Left ventricle myocardium superior (tissue), 1 donor: Measurements from ENCODE around the gene FTSJ3. TPM values are rescaled to one million over a fixed set of nuclear protein-coding genes. Genes with fewer than 3 reads are reported as not detected.
"Not testable (repeated sequence)": the region's sequence is repeated elsewhere in the genome, so short reads cannot be mapped to it uniquely, and the experiment has no call there.

Experiments used
- ATAC-seq: fragments of 200-7000 bp; cut with Tn5 transposase; one replicate; pipeline ENCODE4 v1.9.1; 2020; ENCODE audit warnings: mild to moderate bottlenecking, moderate library complexity
- DNase-seq: peaks from one replicate; pipeline ENCODE4 v3.0.0-alpha.2; 2020
- intact Hi-C: fragments of 100-400 bp; cut with micrococcal nuclease; formaldehyde crosslinking; loops from one replicate; pipeline ENCODE4 v1.11.0; 2022
- total RNA-seq: library from RNA; stranded (reverse); fragmentation: NEBNext Ultra II Directional; extraction: Animal tissue kit (Norgen Biotek cat#: 25700); gene quantifications from one replicate; pipeline ENCODE4 v1.2.1, GENCODE V29; 2021
- donor health status: DM: no; HTN: yes; CAD: no; lungs with severe emphysema.

FTSJ3 gene
- total RNA-seq, 1 donor from 2014 or later: 35.9 TPM

- intact Hi-C loops: no loop called here
- no peak for DNase-seq
- no peak for ATAC-seq
These were observed 26.7 kb downstream of the FTSJ3 start for GRCh38 chr17:63800783-63801182.

GRCh38 chr17:63798572-63799106, 28.8 kb downstream of the FTSJ3 start:
- intact Hi-C loops: no loop called here
- ATAC-seq (no peak), DNase-seq (no peak)

GRCh38 chr17:63796375-63796774, 31.1 kb downstream of the FTSJ3 start:
- DNase-seq, intact Hi-C loops, ATAC-seq: not testable (repeated sequence)

- intact Hi-C loops: no loop called here
These were observed 35.3 kb downstream of the FTSJ3 start for GRCh38 chr17:63792055-63792729.

GRCh38 chr17:63790057-63790456, 37.4 kb downstream of the FTSJ3 start:
- intact Hi-C loops: no loop called here
- DNase-seq (no peak), ATAC-seq (no peak)

More at GRCh38 chr17:63792055-63792729, 35.3 kb downstream of the FTSJ3 start:
- no peak for ATAC-seq
- DNase-seq: no peak

DNA sequence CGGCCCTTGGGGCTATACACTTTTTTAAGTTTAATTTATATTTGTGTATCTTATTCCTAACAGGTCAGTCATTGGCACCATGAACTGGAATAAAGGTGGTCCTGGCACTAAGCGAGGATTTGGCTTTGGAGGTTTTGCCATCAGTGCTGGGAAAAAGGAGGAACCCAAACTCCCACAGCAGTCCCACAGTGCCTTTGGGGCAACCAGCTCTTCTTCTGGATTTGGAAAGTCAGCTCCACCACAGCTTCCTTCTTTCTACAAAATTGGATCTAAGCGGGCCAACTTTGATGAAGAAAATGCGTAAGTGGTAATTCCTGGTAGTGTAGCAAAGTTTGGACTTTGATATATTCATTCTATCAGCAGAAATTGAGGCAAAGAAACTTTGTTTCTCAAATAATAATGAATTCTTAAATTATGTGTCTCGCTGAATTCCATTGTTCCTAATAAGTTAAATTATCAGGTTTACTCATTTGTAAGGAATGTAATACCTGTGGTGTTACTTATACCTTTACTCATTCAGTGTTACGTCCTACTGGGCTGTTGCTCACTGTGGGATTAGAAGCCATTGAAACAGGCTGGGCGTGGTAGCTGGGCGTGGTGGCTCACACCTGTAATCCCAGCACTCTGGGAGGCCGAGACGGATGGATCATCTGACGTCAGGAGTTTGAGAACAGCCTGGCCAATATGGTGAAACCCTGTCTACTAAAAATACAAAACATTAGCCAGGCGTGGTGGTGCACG, 40.3 kb downstream of the FTSJ3 start:
- ATAC-seq (no peak), DNase-seq (no peak)
- intact Hi-C loops: no loop called here

- no peak for DNase-seq
- intact Hi-C loops: no loop called here
- no peak for ATAC-seq
These were observed 41.3 kb downstream of the FTSJ3 start for GRCh38 chr17:63786117-63786516.

GRCh38 chr17:63785556-63785955, 41.9 kb downstream of the FTSJ3 start:
- intact Hi-C loops: no loop called here
- DNase-seq (no peak), ATAC-seq (no peak)

DNA sequence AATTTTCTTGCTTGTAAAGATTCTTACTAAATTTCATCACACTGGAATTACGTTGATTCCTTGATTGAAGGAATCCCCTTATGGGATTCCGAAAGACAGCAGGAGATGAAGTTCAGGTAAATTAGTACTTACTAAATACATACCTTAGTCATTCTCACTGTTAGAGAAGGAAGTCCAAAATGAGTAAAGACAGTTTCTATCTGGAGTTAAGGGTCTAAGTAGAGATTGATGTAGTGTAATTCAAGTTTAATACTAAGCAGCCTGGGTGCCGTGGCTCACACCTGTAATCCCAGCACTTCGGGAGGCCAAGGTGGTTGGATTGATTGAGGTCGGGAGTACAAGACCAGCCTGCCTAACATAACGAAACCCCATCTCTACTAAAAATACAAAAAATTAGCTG, 43.9 kb downstream of the FTSJ3 start:
- ATAC-seq (no peak), DNase-seq (no peak)
- intact Hi-C loops: no loop called here

DNA sequence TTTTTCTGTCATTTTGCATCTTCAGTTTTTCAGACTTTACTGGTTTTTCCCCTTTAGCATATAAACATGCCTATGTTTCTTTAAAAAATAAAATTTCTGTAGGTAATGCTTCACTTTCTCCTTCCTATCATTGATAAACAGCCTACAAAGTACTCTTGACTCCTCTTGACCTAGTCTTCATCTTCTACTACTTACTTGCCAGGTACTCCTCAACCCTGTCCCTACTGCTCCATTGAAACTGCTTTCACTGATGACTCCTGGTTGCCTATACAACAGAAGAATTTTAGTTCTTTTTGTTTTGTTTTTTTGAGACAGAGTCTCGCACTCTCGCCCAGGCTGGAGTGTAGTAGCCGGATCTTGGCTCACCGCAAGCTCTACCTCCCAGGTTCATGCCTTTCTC, 46.5 kb downstream of the FTSJ3 start:
- ATAC-seq: no peak
- no peak for DNase-seq
- intact Hi-C loops: no loop called here

DNA sequence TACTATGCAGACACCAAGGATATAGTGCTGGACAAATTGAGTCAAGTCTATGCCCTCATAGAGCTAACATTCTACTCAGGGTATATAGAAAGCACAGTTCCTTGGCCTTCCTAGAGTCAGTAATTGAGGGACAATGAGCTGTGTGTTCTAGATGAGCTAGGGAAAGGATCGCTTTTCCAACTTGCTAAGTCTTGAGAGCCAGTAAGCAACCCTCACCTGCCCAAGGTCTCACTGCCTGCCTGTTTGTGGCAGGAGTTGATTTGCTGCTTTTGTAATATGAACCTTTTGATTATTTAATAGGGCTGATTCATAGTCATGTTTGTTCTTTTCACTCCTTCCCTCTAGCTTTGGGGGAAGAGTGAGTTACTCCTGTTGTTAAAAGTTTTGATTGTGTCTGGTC, 47.0 kb downstream of the FTSJ3 start:
- intact Hi-C loops: no loop called here
- DNase-seq (no peak), ATAC-seq (no peak)

- intact Hi-C loops: no loop called here
- ATAC-seq: no peak
These were observed 52.0 kb downstream of the FTSJ3 start for GRCh38 chr17:63775420-63775819.

DNA sequence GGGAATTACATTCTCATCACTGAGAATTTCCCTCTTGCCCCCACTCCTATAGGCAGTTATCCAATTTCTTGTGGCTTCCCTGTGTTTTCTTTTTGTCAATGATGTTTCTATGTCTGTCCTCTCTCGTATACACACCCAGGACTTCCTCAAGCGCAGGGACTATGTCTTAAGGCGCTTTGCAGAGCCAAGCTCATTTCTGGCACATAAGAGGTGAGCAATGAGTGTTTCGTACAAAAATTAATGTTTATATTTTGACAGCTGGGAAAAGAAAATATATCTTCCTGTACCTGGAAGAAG, 52.5 kb downstream of the FTSJ3 start:
- intact Hi-C loops: no loop called here
- no peak for ATAC-seq
- DNase-seq: no peak

More at GRCh38 chr17:63775420-63775819, 52.0 kb downstream of the FTSJ3 start:
- no peak for DNase-seq

GRCh38 chr17:63774141-63774968, 53.1 kb downstream of the FTSJ3 start, which contains the start of gene DDX42:
Gene DDX42 (plus strand): TSS chr17:63774170. CDS start chr17:63787050, 12,880 bp downstream.
- DNase-seq (peak; percentile 91), ATAC-seq (peak; percentile 14)
- intact Hi-C loops: no loop called here

- ATAC-seq (peak; percentile 94), DNase-seq (peak; percentile 98)
- intact Hi-C loops: no loop called here
These were observed 54.0 kb downstream of the FTSJ3 start, which contains the start of gene CCDC47 for GRCh38 chr17:63773272-63774140. Gene CCDC47 (minus strand): TSS chr17:63773597. CDS start chr17:63766175, 7,422 bp downstream.

GRCh38 chr17:63772801-63773271, 54.6 kb downstream of the FTSJ3 start:
- DNase-seq (no peak), ATAC-seq (no peak)
- intact Hi-C loops: no loop called here
